ENCODE results near the gene ADAMTSL5. TPM values are rescaled to one million over a fixed set of nuclear protein-coding genes. Genes with fewer than 3 reads are reported as not detected.

The ADAMTSL5 gene
- total RNA-seq, 1 experiment from 2014 or later = 9.6 TPM

GRCh38 chr19:1556390-1557070 lies 43.7 kb upstream of the ADAMTSL5 start:
- Mint-ChIP-seq H3K4me3 (ENCODE audit: low read depth, unreplicated experiment) (no peak overlapping the region), H3K27ac (ENCODE audit: unreplicated experiment) (no peak overlapping the region), H3K27me3 (ENCODE audit: unreplicated experiment) (no peaks in the 10 kb centered on the region), H3K4me1 (ENCODE audit: low read depth, unreplicated experiment) (no peaks in the 10 kb centered on the region), H3K9me3 (ENCODE audit: low read depth, unreplicated experiment) (no peaks in the 10 kb centered on the region), H3K36me3 (ENCODE audit: insufficient read depth, unreplicated experiment) (no peaks in the 10 kb centered on the region)
- intact Hi-C loops (cut with micrococcal nuclease; ENCODE audit: unreplicated experiment) = no loop called here
- TF ChIP-seq CTCF (IDR thresholded peaks at IDR 0.05; ENCODE audit: unreplicated experiment) = no peak
- CTCF ChIA-PET = no interaction called here
- DNase-seq = no peak
- BruUV-seq (replicated peaks) = no TSS peak

- H3K27me3 Mint-ChIP-seq (ENCODE audit: unreplicated experiment) = no peaks in the 10 kb centered on the region
- intact Hi-C loops (cut with micrococcal nuclease; ENCODE audit: unreplicated experiment) = no loop called here
- no peaks in the 10 kb centered on the region for H3K36me3 Mint-ChIP-seq (ENCODE audit: insufficient read depth, unreplicated experiment)
- CTCF ChIA-PET = no interaction called here
- no peak overlapping the region for H3K27ac Mint-ChIP-seq (ENCODE audit: unreplicated experiment)
- TF ChIP-seq CTCF (IDR thresholded peaks at IDR 0.05; ENCODE audit: unreplicated experiment) = no peak
- no peak overlapping the region for H3K4me3 Mint-ChIP-seq (ENCODE audit: low read depth, unreplicated experiment)
- BruUV-seq (replicated peaks) = no TSS peak
- H3K4me1 Mint-ChIP-seq (ENCODE audit: low read depth, unreplicated experiment) = no peaks in the 10 kb centered on the region
- no peaks in the 10 kb centered on the region for H3K9me3 Mint-ChIP-seq (ENCODE audit: low read depth, unreplicated experiment)
- DNase-seq = no peak
Measured at GRCh38 chr19:1555487-1556389, 42.9 kb upstream of the ADAMTSL5 start.

GRCh38 chr19:1554968-1555367 lies 42.1 kb upstream of the ADAMTSL5 start:
- Mint-ChIP-seq H3K9me3 (ENCODE audit: low read depth, unreplicated experiment) (no peaks in the 10 kb centered on the region), H3K27me3 (ENCODE audit: unreplicated experiment) (no peaks in the 10 kb centered on the region), H3K36me3 (ENCODE audit: insufficient read depth, unreplicated experiment) (no peaks in the 10 kb centered on the region), H3K4me3 (ENCODE audit: low read depth, unreplicated experiment) (no peak overlapping the region), H3K4me1 (ENCODE audit: low read depth, unreplicated experiment) (no peaks in the 10 kb centered on the region), H3K27ac (ENCODE audit: unreplicated experiment) (no peak overlapping the region)
- intact Hi-C loops (cut with micrococcal nuclease; ENCODE audit: unreplicated experiment) = no loop called here
- DNase-seq = no peak
- no peak for TF ChIP-seq CTCF (IDR thresholded peaks at IDR 0.05; ENCODE audit: unreplicated experiment)
- CTCF ChIA-PET = no interaction called here
- no TSS peak for BruUV-seq (replicated peaks)

- CTCF ChIA-PET = no interaction called here
- Mint-ChIP-seq H3K27me3 (ENCODE audit: unreplicated experiment) (no peaks in the 10 kb centered on the region), H3K4me1 (ENCODE audit: low read depth, unreplicated experiment) (no peaks in the 10 kb centered on the region), H3K9me3 (ENCODE audit: low read depth, unreplicated experiment) (no peaks in the 10 kb centered on the region), H3K36me3 (ENCODE audit: insufficient read depth, unreplicated experiment) (no peaks in the 10 kb centered on the region), H3K4me3 (ENCODE audit: low read depth, unreplicated experiment) (no peak overlapping the region), H3K27ac (ENCODE audit: unreplicated experiment) (no peak overlapping the region)
- no TSS peak for BruUV-seq (replicated peaks)
- intact Hi-C loops (cut with micrococcal nuclease; ENCODE audit: unreplicated experiment) = no loop called here
- no peak for TF ChIP-seq CTCF (IDR thresholded peaks at IDR 0.05; ENCODE audit: unreplicated experiment)
- DNase-seq = no peak
Measured at GRCh38 chr19:1553415-1553814, 40.6 kb upstream of the ADAMTSL5 start.
